GM12878 (cell line): Measurements from ENCODE around the gene STYXL2. TPM values are rescaled to one million over a fixed set of nuclear protein-coding genes. Genes with fewer than 3 reads are reported as not detected.

ENCODE experiments used
- ATF2 ChIP-seq: IDR thresholded peaks from 2 replicates; pipeline ENCODE4 v1.6.1; 2012; ENCODE audit warnings: low read length, inconsistent platforms
- BRCA1 ChIP-seq: IDR thresholded peaks from 2 replicates; pipeline ENCODE4 v1.6.1; 2011; ENCODE audit warnings: low read depth, low read length, improper control_type of control experiment
- CHD1 ChIP-seq: IDR thresholded peaks from 2 replicates; pipeline ENCODE4 v1.6.1; 2012; ENCODE audit warnings: low read depth, low read length, improper control_type of control experiment
- ESRRA ChIP-seq: IDR thresholded peaks from 2 replicates; pipeline ENCODE4 v1.6.1; 2012; ENCODE audit warnings: mild to moderate bottlenecking, low read length, improper control_type of control experiment
- IKZF2 ChIP-seq, 2 experiments: fragments of 450-650 bp; IDR thresholded peaks; 2 replicates each; pipeline ENCODE4 v1.6.1; 2017; ENCODE audit warnings: mild to moderate bottlenecking in 2 of 2, moderate library complexity in 2 of 2
- KAT2A ChIP-seq: conservative IDR thresholded peaks from 2 replicates; pipeline ENCODE4 v1.6.1; 2011; ENCODE audit warnings: low read depth, low read length; ENCODE audit not compliant: control insufficient read depth
- NBN ChIP-seq: fragments of 450-650 bp; IDR thresholded peaks from 2 replicates; pipeline ENCODE4 v1.6.1; 2016
- SIN3A ChIP-seq: IDR thresholded peaks from 2 replicates; pipeline ENCODE4 v1.6.1; 2012; ENCODE audit warnings: low read depth, low read length, improper control_type of control experiment
- SMAD1 ChIP-seq: fragments of 450-650 bp; IDR thresholded peaks from 2 replicates; pipeline ENCODE4 v1.6.1; 2018; ENCODE audit warnings: mild to moderate bottlenecking, low read depth; ENCODE audit not compliant: partially characterized antibody
- ZBTB11 ChIP-seq: fragments of 450-650 bp; formaldehyde crosslinking; IDR thresholded peaks from 2 replicates; pipeline ENCODE4 v1.5.0; 2022; ENCODE audit warnings: mild to moderate bottlenecking, missing genetic modification characterization
- ZNF384 ChIP-seq: IDR thresholded peaks from 2 replicates; pipeline ENCODE4 v1.6.1; 2012; ENCODE audit warnings: low read depth, mild to moderate bottlenecking, low read length, improper control_type of control experiment, borderline replicate concordance
- ZNF592 ChIP-seq: fragments of 450-650 bp; IDR thresholded peaks from 2 replicates; pipeline ENCODE4 v1.6.1; 2017; ENCODE audit warnings: mild to moderate bottlenecking, moderate library complexity
- polyA plus RNA-seq, 11 experiments: library from polyadenylated mRNA; depleted of rRNA in 4 of 11; unstranded in 6 of 11; stranded (reverse) in 5 of 11; fragments of >200 nt; fragmentation: Nextera tagmentation in 4 of 11; fragmentation: Illumina TruSeq in 1 of 11; extraction: Ambion mirVana in 4 of 11; extraction: Trizol in 1 of 11; gene quantifications; 1 replicate in 1 of 11; 2 replicates in 10 of 11; pipeline versions ENCODE4 v1.2.1 to v1.2.3, GENCODE V29; 2011 to 2016; ENCODE audit warnings: inconsistent platforms in 2 of 11, missing spikeins in 2 of 11, low read depth in 1 of 11
- total RNA-seq, 4 experiments: library from RNA; depleted of rRNA in 3 of 4; stranded (reverse); fragments of >200 nt in 3 of 4; fragmentation: Illumina TruSeq in 1 of 4; extraction: Trizol in 1 of 4; gene quantifications; 2 replicates each; pipeline versions ENCODE4 v1.2.1 to v1.2.3, GENCODE V29; 2013 to 2021
- TF ChIP-seq, protein P1 (sequence below): fragments of 450-650 bp; formaldehyde crosslinking; IDR thresholded peaks from 2 replicates; pipeline ENCODE4 v1.4.0; 2020; ENCODE audit warnings: mild to moderate bottlenecking, moderate library complexity

Gene STYXL2
- total and polyA plus RNA-seq, 10 of the 15 experiments (the other 5 are each of a cell fraction or from before 2014, with no cell fraction given), result under 0.01 to 0.08 (median 0.03) TPM; not detected in 7

DNA sequence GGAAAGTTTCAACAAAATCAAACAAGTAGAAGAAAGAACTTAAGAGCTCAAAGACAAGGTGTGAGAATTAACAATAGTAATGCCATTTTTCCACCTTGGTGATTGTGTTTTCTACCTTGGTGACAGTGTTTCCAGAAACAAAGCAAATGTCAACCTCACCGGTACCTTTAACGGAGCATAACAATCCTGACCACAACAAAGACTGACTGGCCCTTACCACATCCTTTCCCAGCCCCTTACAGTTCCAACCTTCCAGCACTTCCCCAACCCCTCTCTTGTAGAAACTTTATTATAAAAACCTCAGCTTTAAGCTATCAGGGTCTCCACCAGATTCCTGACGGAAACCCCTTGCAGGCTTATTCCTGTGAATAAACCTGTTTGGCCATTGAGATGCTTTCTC, 16.7 kb downstream of the STYXL2 start (continued):
- TF ChIP-seq ZNF592, result peak; percentile 54; the same call in 1 of the 2 replicates
- TF ChIP-seq ESRRA, result no peak
- peak; percentile 79 to 85 for TF ChIP-seq IKZF2 (IDR thresholded peaks at IDR 0.05)
- TF ChIP-seq BRCA1, result no peak
- TF ChIP-seq SIN3A, result no peak
- peak; percentile 57; the same call in 1 of the 2 replicates for TF ChIP-seq ATF2
- no peak for TF ChIP-seq CHD1
- TF ChIP-seq ZNF384, result no peak
- no peak for TF ChIP-seq SMAD1
- no peak for TF ChIP-seq ZBTB11 (CRISPR knock-in tag)
- no peak for TF ChIP-seq KAT2A
- TF ChIP-seq, protein P1, sequence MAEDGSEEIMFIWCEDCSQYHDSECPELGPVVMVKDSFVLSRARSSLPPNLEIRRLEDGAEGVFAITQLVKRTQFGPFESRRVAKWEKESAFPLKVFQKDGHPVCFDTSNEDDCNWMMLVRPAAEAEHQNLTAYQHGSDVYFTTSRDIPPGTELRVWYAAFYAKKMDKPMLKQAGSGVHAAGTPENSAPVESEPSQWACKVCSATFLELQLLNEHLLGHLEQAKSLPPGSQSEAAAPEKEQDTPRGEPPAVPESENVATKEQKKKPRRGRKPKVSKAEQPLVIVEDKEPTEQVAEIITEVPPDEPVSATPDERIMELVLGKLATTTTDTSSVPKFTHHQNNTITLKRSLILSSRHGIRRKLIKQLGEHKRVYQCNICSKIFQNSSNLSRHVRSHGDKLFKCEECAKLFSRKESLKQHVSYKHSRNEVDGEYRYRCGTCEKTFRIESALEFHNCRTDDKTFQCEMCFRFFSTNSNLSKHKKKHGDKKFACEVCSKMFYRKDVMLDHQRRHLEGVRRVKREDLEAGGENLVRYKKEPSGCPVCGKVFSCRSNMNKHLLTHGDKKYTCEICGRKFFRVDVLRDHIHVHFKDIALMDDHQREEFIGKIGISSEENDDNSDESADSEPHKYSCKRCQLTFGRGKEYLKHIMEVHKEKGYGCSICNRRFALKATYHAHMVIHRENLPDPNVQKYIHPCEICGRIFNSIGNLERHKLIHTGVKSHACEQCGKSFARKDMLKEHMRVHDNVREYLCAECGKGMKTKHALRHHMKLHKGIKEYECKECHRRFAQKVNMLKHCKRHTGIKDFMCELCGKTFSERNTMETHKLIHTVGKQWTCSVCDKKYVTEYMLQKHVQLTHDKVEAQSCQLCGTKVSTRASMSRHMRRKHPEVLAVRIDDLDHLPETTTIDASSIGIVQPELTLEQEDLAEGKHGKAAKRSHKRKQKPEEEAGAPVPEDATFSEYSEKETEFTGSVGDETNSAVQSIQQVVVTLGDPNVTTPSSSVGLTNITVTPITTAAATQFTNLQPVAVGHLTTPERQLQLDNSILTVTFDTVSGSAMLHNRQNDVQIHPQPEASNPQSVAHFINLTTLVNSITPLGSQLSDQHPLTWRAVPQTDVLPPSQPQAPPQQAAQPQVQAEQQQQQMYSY (CRISPR knock-in tag), result no peak
- no peak for TF ChIP-seq NBN
